NCI-H1048 (cell line): ENCODE results near the gene ROR2.

Experiments
- DNase-seq: peaks from one replicate; lab custom pipeline; 2025; lab: John Stamatoyannopoulos, UW

Gene ROR2

DNA sequence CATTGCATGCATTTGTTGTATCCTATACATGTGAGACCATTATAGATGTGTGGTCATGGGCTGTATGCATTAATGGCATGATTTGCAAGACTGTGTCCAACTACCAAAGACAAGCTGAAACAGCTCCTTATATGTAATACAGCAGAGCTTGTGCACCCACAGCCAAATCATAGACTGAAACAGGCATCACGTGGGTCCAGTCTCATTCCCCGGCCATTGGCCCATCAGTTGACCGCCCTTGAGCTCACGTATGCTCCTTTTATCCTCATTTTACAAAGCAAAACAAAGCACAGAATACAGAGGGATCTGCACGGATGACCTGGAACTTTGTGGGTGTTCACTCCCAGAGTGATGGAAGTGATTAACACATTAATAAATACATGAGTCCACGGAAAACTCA lies 109.1 kb downstream of the ROR2 start:
- DNase-seq = no peak

DNA sequence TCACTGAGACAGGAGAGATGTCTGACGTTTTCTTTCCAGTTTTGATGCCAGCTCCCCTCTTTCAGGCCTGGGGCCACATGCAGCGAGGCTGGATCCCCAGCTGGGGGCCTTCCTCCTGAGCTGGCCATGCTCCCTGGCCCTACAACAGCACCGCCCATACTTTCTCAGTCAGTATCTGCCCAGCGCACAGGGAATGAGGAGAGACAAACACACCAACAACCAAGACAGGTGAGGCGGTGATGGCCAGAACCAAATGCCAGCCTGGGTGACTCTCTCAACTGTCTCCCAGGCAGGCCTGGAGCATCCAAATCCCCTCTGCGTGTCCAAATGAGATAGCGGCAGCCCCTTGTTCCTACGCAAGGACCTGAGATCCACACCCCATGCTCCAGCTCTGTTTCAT lies 109.6 kb downstream of the ROR2 start:
- no peak for DNase-seq

DNA sequence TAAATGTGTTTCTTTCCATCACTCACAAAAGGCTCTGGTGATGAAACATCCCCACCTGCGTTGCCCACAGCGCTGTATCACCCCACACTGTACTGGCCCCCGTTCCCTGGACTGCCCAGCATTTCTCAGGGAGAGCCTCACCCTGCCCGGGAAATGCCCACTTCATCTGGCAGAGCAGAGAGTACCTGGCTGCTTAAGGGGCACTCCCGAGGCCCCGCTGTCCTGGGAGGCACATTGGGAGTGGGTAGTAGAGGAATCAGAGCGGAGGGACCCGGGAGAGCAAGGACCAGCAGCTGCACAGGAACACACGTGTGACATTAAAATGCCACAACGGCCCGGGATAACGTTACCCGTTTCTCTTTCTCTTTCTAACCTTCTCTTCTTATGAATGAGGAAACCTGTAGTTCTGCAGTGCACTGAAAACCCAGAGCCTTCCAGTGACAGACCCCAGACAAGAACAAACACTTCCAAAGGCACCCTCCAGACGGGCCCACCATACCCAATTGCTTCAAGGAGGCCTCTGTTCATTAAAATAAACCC lies 110.0 kb downstream of the ROR2 start:
- DNase-seq = no peak

DNA sequence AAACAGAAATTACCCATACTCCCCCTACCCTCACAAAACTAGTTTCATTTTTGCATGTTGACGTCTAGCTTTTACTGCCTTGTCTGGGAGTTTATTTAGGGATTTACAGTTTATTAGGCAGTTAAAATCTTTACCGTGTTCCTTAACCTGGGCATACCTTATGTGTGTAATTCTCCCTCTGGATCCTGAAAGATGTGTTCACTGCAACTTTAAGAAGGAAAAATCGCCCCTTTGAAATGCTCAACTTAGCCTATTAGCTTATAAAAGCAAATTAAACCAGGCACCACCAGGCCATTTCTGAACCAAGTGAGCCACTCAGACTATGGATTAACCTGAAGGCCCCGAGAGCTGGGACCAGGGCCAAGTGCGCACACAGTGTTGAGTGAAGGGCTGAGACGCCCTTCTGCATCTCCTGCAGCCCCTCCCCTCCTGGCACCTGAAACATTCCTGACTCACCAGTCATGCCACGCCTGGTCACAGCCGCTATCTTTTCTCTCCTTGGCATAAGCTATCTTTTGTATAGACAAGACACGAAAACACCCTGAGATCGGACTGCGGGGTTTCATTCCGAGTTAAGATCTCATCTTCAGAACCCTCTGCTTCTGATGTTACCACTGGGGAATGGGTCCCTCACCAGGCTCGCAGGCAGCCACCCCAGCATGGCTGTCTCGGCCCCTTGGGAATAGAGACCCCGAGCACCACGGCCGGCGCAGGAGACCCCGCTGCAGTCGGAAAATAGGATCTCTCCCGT lies 111.9 kb downstream of the ROR2 start:
- peak; percentile 30 for DNase-seq

DNA sequence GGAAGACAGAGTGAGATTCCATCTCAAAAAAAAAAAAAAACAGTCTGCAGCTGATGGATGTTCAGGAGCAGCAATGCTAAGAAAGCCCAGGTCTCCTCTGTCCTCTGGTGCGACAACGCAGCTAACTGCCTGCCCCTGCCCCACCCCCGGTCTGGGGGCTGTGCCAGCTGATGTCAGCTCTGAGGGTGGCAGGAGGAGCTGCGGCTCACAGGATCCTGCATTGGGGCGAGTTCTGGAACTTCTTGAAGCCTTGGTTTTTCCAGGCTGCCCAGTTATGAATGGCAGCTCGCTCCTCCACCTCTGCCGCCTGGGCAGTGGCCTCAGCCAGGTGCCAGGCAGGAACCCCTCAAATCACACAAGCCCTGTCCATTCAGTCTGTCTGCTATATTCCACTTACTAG lies 113.5 kb downstream of the ROR2 start:
- no peak for DNase-seq

DNA sequence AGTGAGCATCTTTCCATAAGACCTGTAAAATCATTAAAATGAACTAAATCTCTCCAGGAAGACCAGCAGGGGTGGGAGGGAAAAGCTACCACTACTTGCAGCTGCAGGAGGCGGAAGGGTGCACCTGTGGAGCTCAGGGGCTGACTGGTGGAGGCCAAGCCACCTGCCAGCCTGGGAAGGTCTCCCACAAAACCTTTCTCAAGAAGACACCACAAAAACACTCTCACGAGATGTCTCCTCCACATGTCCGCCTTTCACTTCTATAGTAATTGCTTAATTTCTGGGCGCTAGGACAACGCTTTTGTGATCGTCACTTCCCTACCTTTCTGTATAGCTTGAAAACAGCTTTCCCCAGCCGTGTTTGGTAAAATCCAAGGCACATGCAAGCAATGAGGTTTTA lies 114.4 kb downstream of the ROR2 start:
- no peak for DNase-seq

DNA sequence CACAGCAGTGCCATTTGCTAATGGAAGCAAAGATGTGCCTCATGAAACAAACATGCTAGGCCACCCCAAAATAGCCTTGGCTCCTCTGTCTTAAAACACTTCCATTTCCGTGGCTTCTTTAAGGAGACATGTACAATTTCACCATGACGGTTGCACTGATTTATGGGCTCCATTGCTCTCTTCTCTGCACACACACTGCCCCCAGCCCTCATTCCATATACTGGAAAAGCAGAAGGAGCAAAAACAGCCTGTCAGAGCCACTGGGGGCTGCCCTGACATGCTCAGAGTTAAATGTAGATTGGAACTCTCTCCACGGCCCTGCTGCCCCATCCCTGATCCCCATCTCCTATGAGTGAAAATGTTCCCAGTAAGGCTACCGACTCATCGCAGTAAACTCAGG lies 114.8 kb downstream of the ROR2 start:
- DNase-seq = no peak

DNA sequence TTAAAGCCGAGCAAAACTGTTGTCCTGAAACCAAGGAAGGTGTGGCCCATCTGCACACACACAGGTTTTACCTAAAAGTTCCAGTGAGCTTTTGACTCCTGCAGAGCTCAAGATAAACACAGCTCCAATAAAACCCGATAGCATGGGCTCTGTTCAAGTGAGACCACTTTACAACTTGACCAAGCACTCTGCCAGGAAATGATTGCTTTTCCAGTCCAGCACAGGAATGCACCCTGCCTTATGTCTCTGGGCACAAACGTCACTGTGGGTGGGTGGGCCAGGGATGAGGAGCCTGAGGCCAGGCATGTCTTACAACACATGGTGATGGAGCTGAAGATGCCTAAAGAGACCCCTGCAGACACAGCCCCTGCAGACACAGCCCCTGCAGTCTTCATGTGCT lies 115.3 kb downstream of the ROR2 start:
- DNase-seq = no peak

DNA sequence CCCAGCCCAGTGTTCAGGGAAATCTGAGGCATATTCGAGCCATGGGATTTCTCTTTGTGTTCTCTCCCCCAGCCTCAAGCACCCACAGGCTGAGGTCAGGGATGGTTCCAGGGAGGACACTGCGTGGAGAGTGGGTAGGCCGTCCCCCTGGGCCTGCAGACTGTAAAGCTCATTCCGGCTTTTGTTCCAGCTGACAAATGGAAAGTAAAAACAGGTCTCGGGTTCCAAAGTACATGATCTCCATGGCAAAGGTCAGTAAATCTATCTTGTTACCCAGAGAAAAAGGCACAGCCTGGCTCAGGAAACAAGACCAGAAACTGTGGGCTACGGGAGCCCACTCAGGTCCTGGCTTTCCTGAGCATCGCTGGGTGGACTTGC lies 116.2 kb downstream of the ROR2 start:
- DNase-seq = no peak

DNA sequence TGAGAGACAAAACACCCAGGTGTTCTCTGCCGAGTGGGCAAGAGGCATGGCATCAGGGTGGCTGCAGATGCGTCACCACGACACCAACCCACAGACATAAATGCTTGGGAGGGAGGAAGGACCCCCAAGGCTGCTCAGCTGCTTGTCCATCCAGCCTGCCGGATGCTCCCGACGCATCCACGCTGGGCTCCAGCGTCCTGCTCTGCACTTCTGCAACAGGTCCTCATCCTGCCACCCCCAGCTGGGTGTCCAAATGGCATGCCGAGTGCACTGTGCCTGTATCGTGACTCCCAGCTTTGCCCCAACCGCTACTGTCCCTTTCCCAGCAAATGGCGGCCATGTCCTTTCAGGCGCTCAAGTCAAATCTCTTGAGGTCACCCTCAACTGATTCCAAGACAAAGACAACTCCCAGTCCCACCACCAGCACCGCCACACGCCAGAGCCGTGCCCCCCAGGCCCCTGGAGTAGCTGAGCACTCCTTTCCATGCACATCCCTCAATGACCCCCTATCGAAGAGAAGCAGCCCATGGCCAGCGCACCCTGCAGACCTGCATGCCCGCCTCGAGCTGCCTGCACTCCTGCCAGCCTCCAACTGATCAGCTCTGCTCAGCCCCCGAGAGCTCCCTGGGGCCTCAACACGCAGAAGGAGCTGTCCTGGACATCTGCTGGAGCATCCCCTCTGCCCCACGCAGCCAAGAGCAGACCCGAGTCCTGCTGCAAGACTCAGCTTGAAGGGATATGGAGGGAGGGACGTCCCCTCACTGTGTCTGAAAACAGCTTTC lies 116.7 kb downstream of the ROR2 start:
- no peak for DNase-seq

DNA sequence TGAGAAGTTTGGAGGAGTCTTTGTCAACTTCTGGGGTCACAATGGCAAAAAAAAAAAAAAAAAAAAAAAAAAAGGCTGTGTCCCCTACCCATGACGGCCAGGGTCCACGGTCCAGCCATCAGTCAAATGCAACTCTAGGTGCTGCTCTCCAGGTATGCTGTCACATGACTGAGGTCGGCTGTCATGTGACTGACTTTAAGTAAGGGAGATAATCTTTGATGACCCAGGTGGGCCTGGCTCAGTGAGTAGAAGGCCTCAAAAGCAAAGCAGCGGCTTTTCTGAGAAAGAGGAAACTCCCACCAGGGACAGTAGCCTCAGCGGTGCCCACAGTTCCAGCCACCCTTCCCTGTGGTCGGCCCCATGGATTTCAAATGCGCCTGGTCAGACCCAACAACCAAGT lies 117.7 kb downstream of the ROR2 start:
- no peak for DNase-seq

DNA sequence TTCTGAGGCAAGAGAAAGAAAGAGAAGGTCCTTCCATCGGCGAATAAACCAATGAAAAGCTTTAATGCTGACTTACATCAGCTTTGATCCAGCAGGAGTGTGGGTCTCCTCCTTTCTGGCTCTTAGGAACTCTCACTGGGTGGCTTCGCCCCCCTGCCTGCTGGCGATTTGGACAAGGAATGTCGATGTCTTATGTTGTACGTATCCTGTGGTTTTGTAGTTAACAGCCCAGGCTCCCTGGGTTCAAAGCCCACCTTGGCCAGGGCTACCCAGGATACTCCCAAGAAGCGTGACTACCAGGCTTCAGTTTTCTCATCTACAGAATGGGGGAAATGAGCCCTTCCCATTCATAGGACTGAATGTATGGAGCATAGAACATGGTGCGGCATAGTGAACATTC lies 124.2 kb downstream of the ROR2 start:
- no peak for DNase-seq

DNA sequence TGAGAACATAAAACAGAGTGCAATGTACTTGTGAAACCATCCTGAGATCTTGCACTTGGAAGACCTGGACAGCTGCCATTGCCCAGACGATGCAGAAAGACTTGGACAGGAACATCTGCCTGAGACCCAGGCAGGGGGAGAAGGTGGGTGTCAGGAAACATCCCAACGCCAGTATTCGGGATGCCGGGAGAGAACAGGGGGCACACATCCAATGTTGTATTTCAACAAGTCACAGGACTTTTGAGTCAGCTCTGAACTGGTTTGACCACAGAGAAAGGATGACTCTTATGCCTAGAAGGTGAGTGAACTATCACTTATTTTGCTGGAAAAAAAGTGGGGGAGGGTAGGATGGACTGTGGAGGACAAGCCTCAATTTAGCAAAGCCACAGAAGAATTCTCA lies 124.6 kb downstream of the ROR2 start:
- DNase-seq = no peak

DNA sequence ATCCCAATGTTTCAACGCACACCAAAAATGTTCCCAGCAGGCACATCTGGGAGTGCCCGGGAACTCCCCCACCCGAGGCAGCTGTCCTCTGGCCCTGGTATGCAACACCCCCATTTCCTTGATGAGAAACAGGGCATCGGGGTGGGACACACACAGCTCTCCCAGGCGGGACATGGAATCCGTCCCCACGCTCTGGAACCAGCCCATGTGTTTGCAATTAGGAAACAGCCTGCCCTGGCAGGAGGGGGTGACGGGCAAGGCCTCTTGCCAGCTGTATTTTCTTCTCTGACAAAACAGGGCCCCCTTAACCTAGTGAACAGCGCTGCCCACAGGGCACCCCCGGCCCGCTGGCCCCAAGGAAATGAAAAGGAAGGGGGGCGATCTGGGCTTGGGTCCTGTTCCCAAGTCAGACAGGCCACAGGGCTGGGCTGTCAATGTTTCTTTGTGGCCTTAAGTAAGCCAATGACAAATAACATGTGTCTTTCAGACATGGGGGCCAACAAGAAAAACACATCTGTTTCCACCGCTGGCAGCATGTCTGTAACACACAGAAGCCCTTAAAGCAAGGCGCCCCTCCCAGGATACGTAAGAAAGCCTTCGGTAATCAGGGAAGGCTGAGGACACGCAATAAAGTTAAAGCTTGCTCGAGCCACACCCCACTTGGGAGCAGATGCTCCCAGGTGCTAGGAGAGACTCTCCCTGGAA lies 125.3 kb downstream of the ROR2 start:
- DNase-seq = no peak

DNA sequence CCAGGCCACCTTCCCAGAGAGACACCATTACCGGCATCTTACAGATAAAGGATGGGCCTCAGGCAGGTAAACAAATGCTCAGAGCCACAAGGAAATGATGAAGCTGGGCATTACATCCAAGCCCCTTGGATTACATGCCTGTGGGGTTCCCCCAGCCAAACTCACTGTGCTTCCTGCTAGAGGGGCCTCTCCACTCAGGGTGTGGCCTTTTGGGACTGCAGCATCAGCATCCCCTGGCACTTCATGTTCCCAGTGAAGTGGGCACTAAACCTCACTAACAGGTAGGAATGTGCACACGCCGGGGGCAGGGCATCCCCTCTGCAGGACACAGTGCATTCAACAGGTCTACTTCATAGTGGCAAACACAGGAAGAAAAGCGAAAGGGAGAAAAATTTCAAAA lies 125.9 kb downstream of the ROR2 start:
- DNase-seq = no peak

DNA sequence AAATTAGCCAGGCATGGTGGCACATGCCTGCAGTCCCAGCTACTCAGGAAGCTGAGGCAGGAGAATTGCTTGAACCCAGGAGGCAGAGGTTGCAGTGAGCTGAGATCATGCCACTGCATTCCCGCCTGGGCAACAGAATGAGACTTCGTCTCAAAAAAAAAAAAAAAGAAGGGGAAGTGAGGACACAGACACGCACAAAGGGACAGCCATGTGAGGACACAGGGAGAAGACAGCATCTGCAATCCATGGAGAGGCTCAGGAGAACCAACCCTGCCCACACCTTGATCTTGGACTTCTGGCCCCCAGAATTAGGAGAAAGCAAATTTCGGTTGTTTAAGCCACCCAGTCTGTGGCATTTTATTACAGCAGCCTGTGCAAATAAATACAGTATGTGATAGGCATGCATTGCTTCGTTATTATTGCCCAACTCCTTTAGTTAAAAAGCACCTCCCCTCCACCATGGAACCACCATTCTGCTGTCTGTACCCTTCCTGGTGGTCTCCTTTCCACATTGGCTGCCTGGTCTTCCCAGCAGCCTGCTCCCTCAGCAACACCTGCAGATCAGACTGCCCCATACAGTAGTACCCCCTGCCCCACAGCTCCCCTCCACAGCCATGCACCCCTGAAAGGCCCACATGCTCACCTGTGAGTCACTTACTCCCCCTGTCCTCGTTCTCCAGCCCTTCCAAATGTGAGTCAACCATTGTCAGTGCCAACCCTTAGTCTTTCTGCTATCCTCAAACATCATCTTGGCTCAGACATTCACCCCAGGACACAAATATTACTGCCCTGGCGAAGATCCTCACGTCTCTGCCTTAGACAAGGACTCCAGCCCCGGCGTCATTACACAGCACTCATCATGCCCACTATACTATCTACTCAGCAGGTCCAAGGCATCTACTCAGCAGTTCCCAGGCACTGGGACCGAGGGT lies 128.8 kb downstream of the ROR2 start:
- DNase-seq = no peak

DNA sequence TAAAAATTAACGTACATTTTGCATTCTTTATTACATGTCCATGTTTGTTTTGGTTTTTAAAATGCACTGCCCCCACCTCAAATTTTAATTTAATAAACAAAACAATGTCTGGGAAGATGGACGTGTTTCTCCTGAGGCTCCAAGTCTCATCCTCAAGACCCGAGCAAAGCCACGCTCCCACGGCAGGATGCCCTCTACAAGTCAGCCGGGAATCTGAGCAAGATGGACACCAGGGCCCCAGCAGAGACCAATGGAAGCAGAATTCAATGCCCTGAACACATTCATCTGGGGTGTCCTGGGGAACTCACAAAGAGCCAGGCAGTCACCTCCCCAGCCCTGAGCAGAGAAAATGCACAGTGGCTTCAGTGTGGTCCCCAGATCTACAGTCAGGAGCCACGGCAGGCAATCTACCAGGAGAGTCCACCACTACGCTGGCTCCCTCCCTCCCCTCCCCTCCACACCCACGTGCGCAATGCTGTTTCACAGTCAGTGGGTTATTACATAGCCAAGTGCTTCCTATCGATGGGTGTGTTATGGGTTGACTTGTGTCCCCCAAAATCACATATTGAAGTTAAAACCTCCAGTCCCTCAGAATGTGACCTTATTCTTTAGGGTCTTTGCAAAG lies 129.8 kb downstream of the ROR2 start:
- DNase-seq = no peak

DNA sequence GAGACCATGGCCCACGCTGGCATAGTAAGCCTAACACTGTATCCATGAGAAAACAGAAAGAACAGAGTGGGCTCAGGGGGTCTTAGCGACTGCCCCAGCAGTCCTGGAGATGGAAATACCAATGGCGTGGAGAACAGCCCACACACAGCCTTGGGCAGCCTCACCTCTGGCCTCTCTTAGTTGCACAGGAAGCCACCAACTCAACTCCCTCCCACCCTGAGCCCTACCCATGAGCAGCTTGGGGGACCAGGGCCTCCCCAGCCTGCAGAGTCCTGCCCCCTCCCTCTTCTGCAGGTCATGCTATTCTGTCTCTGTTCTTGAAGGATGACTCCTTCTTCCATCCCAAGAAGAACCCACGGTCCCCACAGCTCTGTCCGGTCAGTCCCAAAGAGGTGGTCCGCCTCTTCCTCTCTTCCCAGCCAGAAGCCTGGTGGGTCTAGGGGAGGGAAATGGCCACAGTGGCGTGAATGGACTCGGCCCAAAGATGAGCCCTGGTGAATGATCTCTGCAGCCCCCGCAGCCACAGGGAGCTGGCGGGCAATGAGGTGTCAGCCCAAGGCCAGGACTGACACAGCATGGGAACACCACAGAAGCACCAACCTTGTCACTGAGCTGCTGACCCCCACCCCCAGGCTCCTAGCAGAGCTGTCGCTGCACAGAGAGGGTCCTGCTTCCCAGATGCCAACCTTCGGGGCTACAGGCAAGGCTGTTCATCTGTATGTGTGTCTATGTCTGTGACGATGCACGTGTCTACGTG lies 131.2 kb downstream of the ROR2 start:
- no peak for DNase-seq

DNA sequence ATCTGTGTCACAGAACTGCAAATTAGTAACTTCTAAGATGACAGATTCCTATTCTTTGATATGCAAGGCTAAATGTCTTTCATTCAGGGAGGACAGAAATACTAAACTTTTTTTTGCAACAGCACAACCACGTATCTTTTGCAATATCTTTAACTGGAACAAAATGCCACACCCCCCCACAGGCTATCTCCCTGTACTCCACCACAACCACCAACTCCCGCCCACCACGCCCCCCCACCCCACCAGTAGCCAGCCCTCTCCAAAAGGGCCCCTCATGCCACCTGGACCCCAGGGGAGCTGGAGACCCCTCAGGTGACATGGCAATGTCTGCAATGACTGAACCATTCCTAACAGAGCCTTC lies 131.8 kb downstream of the ROR2 start:
- DNase-seq = no peak

DNA sequence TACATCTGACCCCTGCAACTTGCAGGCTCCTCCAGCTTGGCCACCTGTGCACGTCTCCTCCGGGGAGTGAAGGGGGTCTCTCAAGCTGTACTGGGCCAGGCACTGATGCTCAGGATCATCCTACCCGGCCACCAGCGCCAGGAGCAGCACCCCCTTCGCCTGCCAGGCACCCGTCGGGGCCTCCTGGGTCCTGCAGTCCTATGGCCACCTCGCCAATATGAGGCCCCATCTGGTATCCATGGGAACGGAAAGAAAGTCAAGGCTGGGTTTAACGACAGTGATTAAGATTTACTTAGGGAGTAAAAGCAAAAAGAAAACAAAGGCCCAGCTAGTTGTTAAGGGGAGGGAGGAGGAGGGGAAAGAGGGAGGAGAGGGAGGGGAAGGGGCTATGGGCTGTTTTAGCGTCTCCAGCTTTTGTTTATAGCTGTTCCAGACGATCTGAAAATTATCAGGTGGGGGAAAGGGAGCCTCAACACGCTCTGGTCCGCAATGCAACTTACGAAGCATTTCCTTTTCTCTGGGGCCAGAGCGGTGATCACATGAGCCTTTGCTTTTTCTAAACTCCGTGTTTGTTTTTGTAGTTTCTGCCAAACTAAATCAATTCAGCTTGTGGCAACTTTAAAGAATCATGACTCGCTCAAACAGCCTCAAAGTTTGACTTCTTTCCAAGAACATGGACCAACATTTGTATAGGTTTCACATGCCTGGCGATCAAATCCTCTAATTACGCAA lies 132.4 kb downstream of the ROR2 start:
- no peak for DNase-seq
